GM12878 (cell line): Measurements from ENCODE around the gene DIABLO. TPM values are rescaled to one million over a fixed set of nuclear protein-coding genes. Genes with fewer than 3 reads are reported as not detected.

ENCODE experiments used
- CREB1 ChIP-seq: IDR thresholded peaks from 2 replicates; pipeline ENCODE4 v1.6.1; 2012; ENCODE audit warnings: low read depth, mild to moderate bottlenecking, inconsistent platforms
- E2F4 ChIP-seq: IDR thresholded peaks from 2 replicates; pipeline ENCODE4 v1.6.1; 2012; ENCODE audit warnings: low read depth, low read length, improper control_type of control experiment
- JUND ChIP-seq: IDR thresholded peaks from 2 replicates; pipeline ENCODE4 v1.6.1; 2012; ENCODE audit warnings: low read depth, mild to moderate bottlenecking, low read length, improper control_type of control experiment, moderate library complexity
- NKRF ChIP-seq: fragments of 450-650 bp; conservative IDR thresholded peaks from 2 replicates; pipeline ENCODE4 v1.6.1; 2017; ENCODE audit warnings: mild to moderate bottlenecking, moderate library complexity
- NR2C1 ChIP-seq: fragments of 450-650 bp; IDR thresholded peaks from 2 replicates; pipeline ENCODE4 v1.6.1; 2017; ENCODE audit warnings: antibody characterized with exemption, mild to moderate bottlenecking, moderate library complexity
- RCOR1 ChIP-seq: conservative IDR thresholded peaks from 2 replicates; pipeline ENCODE4 v1.6.1; 2012; ENCODE audit warnings: low read depth, low read length, improper control_type of control experiment
- ZBTB4 ChIP-seq: fragments of 450-650 bp; formaldehyde crosslinking; IDR thresholded peaks from 2 replicates; pipeline ENCODE4 v1.4.0; 2022; ENCODE audit warnings: mild to moderate bottlenecking, moderate library complexity
- ZBTB40 ChIP-seq: fragments of 450-650 bp; IDR thresholded peaks from 2 replicates; pipeline ENCODE4 v1.6.1; 2016; ENCODE audit warnings: mild to moderate bottlenecking, moderate library complexity, borderline replicate concordance
- polyA plus RNA-seq, 11 experiments: library from polyadenylated mRNA; depleted of rRNA in 4 of 11; unstranded in 6 of 11; stranded (reverse) in 5 of 11; fragments of >200 nt; fragmentation: Nextera tagmentation in 4 of 11; fragmentation: Illumina TruSeq in 1 of 11; extraction: Ambion mirVana in 4 of 11; extraction: Trizol in 1 of 11; gene quantifications; 1 replicate in 1 of 11; 2 replicates in 10 of 11; pipeline versions ENCODE4 v1.2.1 to v1.2.3, GENCODE V29; 2011 to 2016; ENCODE audit warnings: inconsistent platforms in 2 of 11, missing spikeins in 2 of 11, low read depth in 1 of 11
- total RNA-seq, 4 experiments: library from RNA; depleted of rRNA in 3 of 4; stranded (reverse); fragments of >200 nt in 3 of 4; fragmentation: Illumina TruSeq in 1 of 4; extraction: Trizol in 1 of 4; gene quantifications; 2 replicates each; pipeline versions ENCODE4 v1.2.1 to v1.2.3, GENCODE V29; 2013 to 2021

The DIABLO gene
- total and polyA plus RNA-seq, 10 of the 15 experiments (the other 5 are each of a cell fraction or from before 2014, with no cell fraction given): 18.3 to 69.9 (median 46.2) TPM

- TF ChIP-seq E2F4 (no peak), NR2C1 (no peak), JUND (no peak), CREB1 (no peak), NKRF (no peak), RCOR1 (no peak), ZBTB4 (no peak), ZBTB40 (no peak)
These were observed 40.3 kb downstream of the DIABLO start (continued) for GRCh38 chr12:122185494-122186082.
